ENCODE measurements around the gene ACVRL1. TPM values are rescaled to one million over a fixed set of nuclear protein-coding genes. Genes with fewer than 3 reads are reported as not detected.

The ACVRL1 gene
- total RNA-seq, 1 experiment from 2014 or later = not detected

DNA sequence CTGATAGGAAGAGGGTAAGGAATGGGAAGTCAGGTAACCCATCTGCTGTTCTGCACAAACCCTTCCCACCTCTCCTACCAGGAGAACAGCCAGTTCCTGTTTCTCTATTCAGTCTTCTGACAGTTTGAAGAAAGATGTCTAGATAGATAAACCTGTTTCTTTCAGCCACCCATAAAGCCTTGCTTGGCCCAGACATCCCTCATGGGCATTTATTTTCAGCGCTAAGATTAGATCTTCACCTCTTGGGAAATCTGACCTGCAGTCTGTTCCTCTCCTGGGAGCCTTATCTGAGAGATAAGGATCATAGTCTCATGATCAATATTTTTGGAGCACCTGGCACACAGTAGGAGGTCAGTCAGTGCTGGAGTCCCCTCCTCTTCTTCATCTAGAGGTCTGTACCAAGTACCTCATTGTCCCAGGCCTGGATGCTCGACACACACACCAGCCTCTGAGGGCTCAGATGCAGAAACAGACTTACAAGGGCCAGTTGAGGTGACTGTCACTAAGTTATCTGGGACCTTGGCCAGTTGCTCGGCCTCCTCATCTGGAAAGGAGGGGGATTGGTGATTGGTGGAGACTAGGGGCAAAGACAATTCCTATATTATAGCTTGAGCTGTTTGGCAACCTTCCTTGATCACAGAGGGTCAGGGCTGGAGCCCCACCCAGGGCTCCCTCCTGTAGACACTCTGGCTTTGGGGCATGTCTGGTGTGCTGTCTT lies 18.2 kb downstream of the ACVRL1 start:
- H3K36me3 ChIP-seq (ENCODE audit: low read depth) = no peaks in the 10 kb centered on the region
- intact Hi-C loops (cut with micrococcal nuclease; ENCODE audit: unreplicated experiment) = no loop called here
- H3F3A ChIP-seq (ENCODE audit: insufficient read depth, low read depth) = no peaks in the 10 kb centered on the region
- ChIA-PET CTCF (no interaction called here), POLR2A (ENCODE audit: unreplicated experiment) (no interaction called here)
- H3K9me2 ChIP-seq (ENCODE audit: insufficient read depth) = no peaks in the 10 kb centered on the region
- TF ChIP-seq EZH2 (IDR thresholded peaks at IDR 0.05; ENCODE audit: low read depth) = no peak
- TF ChIP-seq, protein P1, sequence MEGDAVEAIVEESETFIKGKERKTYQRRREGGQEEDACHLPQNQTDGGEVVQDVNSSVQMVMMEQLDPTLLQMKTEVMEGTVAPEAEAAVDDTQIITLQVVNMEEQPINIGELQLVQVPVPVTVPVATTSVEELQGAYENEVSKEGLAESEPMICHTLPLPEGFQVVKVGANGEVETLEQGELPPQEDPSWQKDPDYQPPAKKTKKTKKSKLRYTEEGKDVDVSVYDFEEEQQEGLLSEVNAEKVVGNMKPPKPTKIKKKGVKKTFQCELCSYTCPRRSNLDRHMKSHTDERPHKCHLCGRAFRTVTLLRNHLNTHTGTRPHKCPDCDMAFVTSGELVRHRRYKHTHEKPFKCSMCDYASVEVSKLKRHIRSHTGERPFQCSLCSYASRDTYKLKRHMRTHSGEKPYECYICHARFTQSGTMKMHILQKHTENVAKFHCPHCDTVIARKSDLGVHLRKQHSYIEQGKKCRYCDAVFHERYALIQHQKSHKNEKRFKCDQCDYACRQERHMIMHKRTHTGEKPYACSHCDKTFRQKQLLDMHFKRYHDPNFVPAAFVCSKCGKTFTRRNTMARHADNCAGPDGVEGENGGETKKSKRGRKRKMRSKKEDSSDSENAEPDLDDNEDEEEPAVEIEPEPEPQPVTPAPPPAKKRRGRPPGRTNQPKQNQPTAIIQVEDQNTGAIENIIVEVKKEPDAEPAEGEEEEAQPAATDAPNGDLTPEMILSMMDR (conservative IDR thresholded peaks at IDR 0.05) = no peak
- BruUV-seq (replicated peaks) = no TSS peak
- no peak overlapping the region for H3K27ac ChIP-seq
- peaks cover 3% of the 10 kb centered on the region for H3K27me3 ChIP-seq (ENCODE audit: insufficient read depth, low read depth)
- no peak overlapping the region for H3K4me2 ChIP-seq
- no peak for DNase-seq
- no peaks in the 10 kb centered on the region for H3K4me1 ChIP-seq (replicated peaks; ENCODE audit: insufficient read depth)
- no peaks in the 10 kb centered on the region for H3K9me3 ChIP-seq (ENCODE audit: insufficient read depth, low read depth)
- H3K4me3 ChIP-seq = no peak overlapping the region
- H4K20me1 ChIP-seq (ENCODE audit: insufficient read depth) = no peaks in the 10 kb centered on the region
- H2AFZ ChIP-seq = no peak overlapping the region
- H3K79me2 ChIP-seq (ENCODE audit: low read depth) = no peaks in the 10 kb centered on the region

DNA sequence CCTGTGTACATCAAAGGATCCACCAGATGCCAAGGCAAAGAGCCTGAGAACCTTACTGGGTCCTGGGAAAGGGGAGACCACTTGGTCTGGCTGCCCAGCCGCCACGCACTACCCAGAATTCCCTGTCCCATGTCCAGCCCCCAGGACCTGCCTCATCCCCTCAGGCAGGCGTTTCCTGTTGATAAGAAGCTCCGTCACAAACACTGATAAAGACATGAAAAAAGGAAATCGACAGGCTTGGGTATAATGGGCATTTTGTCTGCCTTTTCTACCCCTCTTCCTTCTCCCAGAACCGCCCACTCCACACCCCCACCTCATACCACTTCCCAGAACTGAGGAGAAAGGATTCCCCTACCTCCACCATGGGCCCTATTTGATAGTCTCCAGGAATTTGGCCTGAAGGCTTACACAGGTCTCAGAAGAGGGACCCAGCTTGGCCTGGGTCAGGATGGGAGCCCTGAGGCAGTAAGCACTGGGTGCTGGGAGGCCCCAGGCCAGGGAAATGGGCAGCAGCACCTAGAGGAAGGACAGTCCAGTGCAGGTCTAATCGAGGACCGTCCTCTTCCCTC lies 18.8 kb downstream of the ACVRL1 start:
- no peak overlapping the region for H3K27ac ChIP-seq

DNA sequence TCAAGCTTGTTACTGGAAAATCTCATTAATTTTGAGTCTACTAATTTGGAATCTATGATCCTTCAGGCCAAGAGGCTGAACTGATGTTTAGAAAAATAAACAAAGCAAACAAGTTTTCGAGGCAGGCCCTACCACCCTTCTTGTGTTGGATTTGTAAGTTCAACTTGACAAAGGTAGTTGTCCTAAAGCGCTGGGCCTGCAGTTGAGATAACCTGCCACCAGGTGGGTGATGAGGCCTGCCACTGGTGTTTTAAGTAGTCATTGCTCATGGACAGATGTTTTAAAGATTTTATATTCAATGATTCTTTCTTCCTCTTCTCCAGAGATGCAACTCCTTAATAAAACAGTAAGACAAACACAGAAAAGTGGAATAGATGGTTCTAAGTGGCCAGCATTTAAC lies 19.4 kb downstream of the ACVRL1 start:
- no peaks in the 10 kb centered on the region for H4K20me1 ChIP-seq (ENCODE audit: insufficient read depth)
- no TSS peak for BruUV-seq (replicated peaks)
- H2AFZ ChIP-seq = no peak overlapping the region

More for the DNA sequence above, 18.8 kb downstream of the ACVRL1 start:
- Histone ChIP-seq H3K9me2 (ENCODE audit: insufficient read depth) (no peaks in the 10 kb centered on the region), H3K79me2 (ENCODE audit: low read depth) (no peaks in the 10 kb centered on the region), H3K4me2 (no peak overlapping the region), H2AFZ (no peak overlapping the region), H4K20me1 (ENCODE audit: insufficient read depth) (no peaks in the 10 kb centered on the region), H3K4me1 (replicated peaks; ENCODE audit: insufficient read depth) (no peaks in the 10 kb centered on the region), H3K4me3 (no peak overlapping the region), H3K27me3 (ENCODE audit: insufficient read depth, low read depth) (peaks cover 6% of the 10 kb centered on the region), H3K9me3 (ENCODE audit: insufficient read depth, low read depth) (no peaks in the 10 kb centered on the region), H3K36me3 (ENCODE audit: low read depth) (no peaks in the 10 kb centered on the region), H3F3A (ENCODE audit: insufficient read depth, low read depth) (no peaks in the 10 kb centered on the region)
- DNase-seq = no peak
- POLR2A ChIA-PET (ENCODE audit: unreplicated experiment) = no interaction called here
- TF ChIP-seq, protein P1 (conservative IDR thresholded peaks at IDR 0.05) = no peak
- TF ChIP-seq EZH2 (IDR thresholded peaks at IDR 0.05; ENCODE audit: low read depth) = no peak
- no TSS peak for BruUV-seq (replicated peaks)
- intact Hi-C loops (cut with micrococcal nuclease; ENCODE audit: unreplicated experiment) = no loop called here
- CTCF ChIA-PET = no interaction called here

More for the DNA sequence above, 19.4 kb downstream of the ACVRL1 start:
- Histone ChIP-seq H3K9me3 (ENCODE audit: insufficient read depth, low read depth) (no peaks in the 10 kb centered on the region), H3K79me2 (ENCODE audit: low read depth) (no peaks in the 10 kb centered on the region), H3K27ac (no peak overlapping the region), H3K4me2 (no peak overlapping the region), H3K36me3 (ENCODE audit: low read depth) (no peaks in the 10 kb centered on the region), H3K27me3 (ENCODE audit: insufficient read depth, low read depth) (peaks cover 10% of the 10 kb centered on the region), H3K4me3 (no peak overlapping the region), H3K9me2 (ENCODE audit: insufficient read depth) (no peaks in the 10 kb centered on the region), H3F3A (ENCODE audit: insufficient read depth, low read depth) (no peaks in the 10 kb centered on the region), H3K4me1 (replicated peaks; ENCODE audit: insufficient read depth) (no peaks in the 10 kb centered on the region)
- peak in 1 of 2 experiments; percentile 12 for DNase-seq
- ChIA-PET POLR2A (ENCODE audit: unreplicated experiment) (no interaction called here), CTCF (no interaction called here)
- TF ChIP-seq, protein P1 (conservative IDR thresholded peaks at IDR 0.05) = peak; percentile 66; the same call in 1 of the 2 replicates
- TF ChIP-seq EZH2 (IDR thresholded peaks at IDR 0.05; ENCODE audit: low read depth) = no peak
- intact Hi-C loops (cut with micrococcal nuclease; ENCODE audit: unreplicated experiment) = no loop called here

Measured in PC-9 (cell line).